GM19351 (cell line): ENCODE measurements around the gene STARD3NL.
"Not testable (repeated sequence)": the region's sequence is repeated elsewhere in the genome, so short reads cannot be mapped to it uniquely, and the experiment has no call there.

Source experiments
- ATAC-seq: cut with Tn5 transposase; IDR thresholded peaks from one replicate; pipeline ENCODE4 v1.9.1; 2021; ENCODE audit warnings: mild to moderate bottlenecking, moderate library complexity; ENCODE audit not compliant: unreplicated experiment

STARD3NL gene

GRCh38 chr7:38220452-38220851 lies 42.4 kb downstream of the STARD3NL start:
- ATAC-seq: no peak

GRCh38 chr7:38222481-38223096 lies 44.5 kb downstream of the STARD3NL start:
- peak; percentile 75 for ATAC-seq

GRCh38 chr7:38223306-38223705 lies 45.3 kb downstream of the STARD3NL start:
- no peak for ATAC-seq

GRCh38 chr7:38224392-38224791 lies 46.3 kb downstream of the STARD3NL start:
- ATAC-seq: no peak

- ATAC-seq: no peak
These were observed 51.3 kb downstream of the STARD3NL start for GRCh38 chr7:38229386-38229785.

- no peak for ATAC-seq
These were observed 52.0 kb downstream of the STARD3NL start for GRCh38 chr7:38229884-38230642.

GRCh38 chr7:38232502-38233366 lies 54.7 kb downstream of the STARD3NL start:
- peak; percentile 90 for ATAC-seq

GRCh38 chr7:38234759-38235158 lies 56.7 kb downstream of the STARD3NL start:
- not testable (repeated sequence) for ATAC-seq

GRCh38 chr7:38235606-38236005 lies 57.6 kb downstream of the STARD3NL start:
- no peak for ATAC-seq

- not testable (repeated sequence) for ATAC-seq
These were observed 61.1 kb downstream of the STARD3NL start for GRCh38 chr7:38239129-38239528.

- ATAC-seq: no peak
These were observed 63.0 kb downstream of the STARD3NL start for GRCh38 chr7:38241071-38241470.

- ATAC-seq: no peak
These were observed 64.8 kb downstream of the STARD3NL start for GRCh38 chr7:38242814-38243213.

- not testable (repeated sequence) for ATAC-seq
These were observed 65.3 kb downstream of the STARD3NL start for GRCh38 chr7:38243345-38243744.

GRCh38 chr7:38244516-38244915 lies 66.5 kb downstream of the STARD3NL start:
- ATAC-seq: no peak

GRCh38 chr7:38245409-38245977 lies 67.4 kb downstream of the STARD3NL start:
- ATAC-seq: no peak

- ATAC-seq: no peak
These were observed 70.1 kb downstream of the STARD3NL start for GRCh38 chr7:38248069-38248567.

- ATAC-seq: peak; percentile 99
These were observed 71.8 kb downstream of the STARD3NL start for GRCh38 chr7:38249849-38250248.

GRCh38 chr7:38257350-38257677 lies 79.3 kb downstream of the STARD3NL start:
- no peak for ATAC-seq

- not testable (repeated sequence) for ATAC-seq
These were observed 81.1 kb downstream of the STARD3NL start for GRCh38 chr7:38259157-38259556.

- not testable (repeated sequence) for ATAC-seq
These were observed 83.6 kb downstream of the STARD3NL start for GRCh38 chr7:38261601-38262000.

GRCh38 chr7:38262026-38262425 lies 84.0 kb downstream of the STARD3NL start:
- ATAC-seq: not testable (repeated sequence)
